GM19467 (cell line): ENCODE measurements around the gene EIF5.

ENCODE experiments used
- ATAC-seq: cut with Tn5 transposase; IDR thresholded peaks from one replicate; pipeline ENCODE4 v1.9.1; 2021; ENCODE audit warnings: mild to moderate bottlenecking, moderate library complexity; ENCODE audit not compliant: unreplicated experiment

EIF5 gene

DNA sequence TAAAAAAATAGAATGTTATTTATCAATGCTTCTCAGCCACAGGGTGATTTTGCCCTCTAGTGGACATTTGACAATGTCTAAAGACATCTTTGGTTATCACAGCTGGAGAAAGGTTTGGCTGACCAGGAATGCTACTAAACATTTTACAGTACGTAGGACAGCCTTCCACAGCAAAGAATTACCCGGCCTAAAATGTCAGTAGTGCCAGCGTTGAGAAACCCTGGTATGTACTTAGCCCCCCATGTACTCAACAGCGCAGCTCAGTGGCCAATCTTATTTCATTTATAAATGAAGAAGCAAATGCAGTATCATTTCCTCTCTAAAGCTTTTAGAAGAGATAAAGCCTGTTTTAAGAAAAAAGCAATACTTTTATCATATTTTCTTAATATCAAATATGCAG lies 57.0 kb downstream of the EIF5 start:
- no peak for ATAC-seq

DNA sequence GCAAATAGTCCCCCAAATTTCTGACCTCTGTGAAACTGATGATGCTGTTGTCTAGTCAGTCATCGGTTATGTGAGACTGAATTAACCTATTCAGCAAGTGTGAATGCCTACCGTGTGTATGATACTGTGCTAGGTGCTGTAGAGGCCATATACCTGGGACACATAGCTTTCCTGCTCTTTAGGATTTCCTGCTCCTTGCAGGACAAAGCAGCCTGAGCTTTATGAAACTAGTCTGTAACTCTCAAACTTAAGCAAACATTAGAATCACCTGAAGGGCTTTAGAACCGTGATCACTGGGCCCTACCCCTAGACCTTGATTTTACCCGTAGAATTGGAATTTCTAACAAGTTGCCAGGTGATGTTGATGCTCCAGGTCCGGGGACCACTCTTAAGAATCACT lies 58.1 kb downstream of the EIF5 start:
- no peak for ATAC-seq

DNA sequence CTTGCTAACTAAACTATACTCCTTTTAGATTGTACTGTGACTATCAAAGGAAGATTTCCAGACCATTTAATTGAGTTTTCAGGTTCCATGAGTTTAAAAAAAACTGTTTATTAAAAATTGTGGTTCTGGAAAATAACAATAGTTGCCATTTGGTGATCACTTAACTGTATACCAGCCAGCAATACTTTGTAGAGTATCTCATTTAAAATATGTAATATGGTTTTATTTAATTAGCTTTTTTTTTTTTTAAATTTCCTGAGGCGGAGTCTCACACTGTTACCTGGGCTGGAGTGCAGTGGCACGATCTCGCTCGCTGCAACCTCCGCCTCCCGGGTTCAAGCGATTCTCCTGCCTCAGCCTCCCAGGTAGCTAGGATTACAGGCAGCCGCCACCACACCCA lies 58.5 kb downstream of the EIF5 start:
- ATAC-seq = no peak

DNA sequence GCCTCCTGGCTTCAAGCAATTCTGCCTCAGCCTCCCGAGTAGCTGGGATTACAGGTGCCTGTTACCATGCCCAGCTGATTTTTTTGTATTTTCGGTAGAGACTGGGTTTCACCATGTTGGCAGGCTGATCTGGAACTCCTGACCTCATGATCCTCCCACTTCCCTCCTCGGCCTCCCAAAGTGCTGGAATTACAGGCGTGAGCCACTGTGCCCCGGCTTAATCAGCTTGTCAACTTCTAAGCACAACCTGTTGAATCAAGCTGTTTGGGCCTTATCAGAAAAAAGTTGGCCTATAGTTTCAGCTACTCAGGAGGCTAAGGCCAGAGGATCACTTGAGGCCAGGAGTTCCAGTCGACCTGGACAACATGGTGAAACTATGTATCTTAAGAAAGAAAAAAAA lies 59.0 kb downstream of the EIF5 start:
- ATAC-seq = no peak

DNA sequence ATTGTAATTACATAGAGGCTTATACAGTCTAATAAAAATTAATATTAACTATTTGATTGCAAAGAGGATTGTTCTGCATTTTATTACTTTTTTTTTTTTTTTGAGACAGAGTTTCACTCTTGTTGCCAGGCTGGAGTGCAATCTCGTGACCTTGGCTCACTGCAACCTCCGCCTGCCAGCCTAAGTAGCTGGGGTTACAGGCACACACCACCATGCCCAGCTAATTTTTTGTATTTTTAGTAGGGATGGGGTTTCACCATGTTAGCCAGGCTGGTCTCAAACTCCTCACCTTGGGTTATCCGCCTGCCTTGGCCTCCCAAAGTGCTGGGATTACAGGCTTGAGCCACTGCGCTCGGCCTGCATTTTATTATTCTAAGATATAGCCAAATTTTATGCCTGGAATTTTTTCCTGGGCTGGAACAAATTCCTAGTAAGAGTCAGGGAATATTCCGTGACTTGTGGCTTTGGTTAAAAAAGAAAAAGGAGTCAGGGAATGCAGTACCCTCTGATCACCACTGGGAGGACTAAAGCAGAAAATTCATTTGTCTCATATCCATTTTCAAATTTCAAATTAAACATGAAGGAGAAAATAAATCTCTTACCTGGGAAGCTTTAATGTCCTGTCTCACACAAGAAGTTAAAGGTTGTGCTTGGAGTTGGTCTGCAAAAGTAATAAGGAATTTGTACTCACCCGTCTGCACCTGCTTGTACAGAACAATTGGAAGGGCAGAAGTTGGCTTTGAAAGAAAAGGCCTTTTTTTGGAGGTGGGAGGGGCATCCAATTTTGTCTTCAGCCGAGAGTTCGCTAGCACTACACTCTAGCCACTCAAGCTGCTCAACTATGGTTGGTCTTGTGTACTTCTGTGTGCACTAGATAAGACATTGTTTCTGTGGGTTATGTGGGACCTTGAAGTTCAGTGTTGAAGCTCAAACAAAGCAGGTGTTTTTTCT lies 59.9 kb downstream of the EIF5 start:
- ATAC-seq = no peak
